Astrocyte of the hippocampus (primary cell): ENCODE results near the gene RICTOR.

ENCODE experiments used
- DNase-seq: peaks from one replicate; pipeline ENCODE4 v3.0.0; 2011; ENCODE audit warnings: low read depth, low spot score

Gene RICTOR

GRCh38 chr5:39074017-39074814 lies at the start of gene RICTOR:
Gene RICTOR, minus strand, starts transcription at chr5:39074399. Its CDS starts 22 bp downstream, at chr5:39074377.
- DNase-seq, result peak; percentile 95

- DNase-seq, result no peak
Measured at GRCh38 chr5:39121922-39122321, 47.7 kb upstream of the RICTOR start.

GRCh38 chr5:39121315-39121714 lies 47.1 kb upstream of the RICTOR start:
- DNase-seq, result no peak

- no peak for DNase-seq
Measured at GRCh38 chr5:39120052-39120420, 45.8 kb upstream of the RICTOR start.

GRCh38 chr5:39119404-39120051 lies 45.3 kb upstream of the RICTOR start:
- no peak for DNase-seq

GRCh38 chr5:39118638-39119037 lies 44.4 kb upstream of the RICTOR start:
- no peak for DNase-seq

- DNase-seq, result peak; percentile 2
Measured at GRCh38 chr5:39117401-39117800, 43.2 kb upstream of the RICTOR start.

- no peak for DNase-seq
Measured at GRCh38 chr5:39116344-39117170, 42.4 kb upstream of the RICTOR start.

GRCh38 chr5:39115644-39116343 lies 41.6 kb upstream of the RICTOR start:
- no peak for DNase-seq

GRCh38 chr5:39114155-39114554 lies 40.0 kb upstream of the RICTOR start:
- no peak for DNase-seq

GRCh38 chr5:39113354-39113953 lies 39.3 kb upstream of the RICTOR start:
- DNase-seq, result no peak

GRCh38 chr5:39109606-39110005 lies 35.4 kb upstream of the RICTOR start:
- DNase-seq, result no peak

- no peak for DNase-seq
Measured at GRCh38 chr5:39108987-39109386, 34.8 kb upstream of the RICTOR start.

GRCh38 chr5:39107350-39107749 lies 33.2 kb upstream of the RICTOR start:
- no peak for DNase-seq

- no peak for DNase-seq
Measured at GRCh38 chr5:39106322-39106721, 32.1 kb upstream of the RICTOR start.

- no peak for DNase-seq
Measured at GRCh38 chr5:39104221-39104620, 30.0 kb upstream of the RICTOR start.

GRCh38 chr5:39102684-39103155 lies 28.5 kb upstream of the RICTOR start:
- DNase-seq, result no peak

GRCh38 chr5:39100851-39101396 lies 26.7 kb upstream of the RICTOR start:
- DNase-seq, result peak; percentile 81

- no peak for DNase-seq
Measured at GRCh38 chr5:39100301-39100850, 26.2 kb upstream of the RICTOR start.

- no peak for DNase-seq
Measured at GRCh38 chr5:39099831-39100230, 25.6 kb upstream of the RICTOR start.

- DNase-seq, result no peak
Measured at GRCh38 chr5:39093352-39093751, 19.2 kb upstream of the RICTOR start.
